K562 (cell line): ENCODE results near the gene PHF1. TPM values are rescaled to one million over a fixed set of nuclear protein-coding genes. Genes with fewer than 3 reads are reported as not detected.
A peak's percentile ranks its signal among the peaks of the same experiment; 100 is the strongest.

Experiments used
- ARID4B ChIP-seq: sonication (generic); formaldehyde crosslinking; IDR thresholded peaks from 2 replicates; pipeline ENCODE4 v1.8.0; 2022; ENCODE audit warnings: mild to moderate bottlenecking, missing genetic modification reagents
- BCLAF1 ChIP-seq, 2 experiments: fragments of 450-650 bp in 1 of 2; IDR thresholded peaks; 2 replicates each; pipeline ENCODE4 v1.6.1; 2011 to 2017; ENCODE audit warnings: low read depth in 2 of 2, antibody characterized with exemption in 1 of 2, borderline replicate concordance in 1 of 2, low read length in 1 of 2, mild to moderate bottlenecking in 1 of 2, mixed read lengths in 1 of 2; ENCODE audit not compliant: control insufficient read depth in 1 of 2
- BHLHE40 ChIP-seq: IDR thresholded peaks from 2 replicates; pipeline ENCODE4 v1.6.1; 2011; ENCODE audit warnings: low read length, improper control_type of control experiment
- CTCF ChIP-seq, 3 experiments: IDR thresholded peaks in 2 of 3; conservative IDR thresholded peaks in 1 of 3; 2 replicates each; pipeline ENCODE4 v1.5.1; 2011 to 2012; ENCODE audit warnings: low read length in 3 of 3, mild to moderate bottlenecking in 3 of 3, control low read depth in 2 of 3, improper control_type of control experiment in 1 of 3, inconsistent platforms in 1 of 3, low read depth in 1 of 3, mixed read lengths in 1 of 3, moderate library complexity in 1 of 3; ENCODE audit not compliant: insufficient read depth in 2 of 3
- EGR1 ChIP-seq: fragments of 450-650 bp; conservative IDR thresholded peaks from 2 replicates; pipeline ENCODE4 v1.6.1; 2017; ENCODE audit warnings: mild to moderate bottlenecking
- GATAD2A ChIP-seq: fragments of 450-650 bp; IDR thresholded peaks from 2 replicates; pipeline ENCODE4 v1.6.1; 2017
- HIVEP1 ChIP-seq: fragments of 250-450 bp; sonication (Bioruptor Pico); IDR thresholded peaks from 2 replicates; pipeline ENCODE4 v1.4.0; 2020; ENCODE audit warnings: mild to moderate bottlenecking
- L3MBTL2 ChIP-seq: fragments of 450-650 bp; IDR thresholded peaks from 2 replicates; pipeline ENCODE4 v1.6.1; 2016; ENCODE audit warnings: mild to moderate bottlenecking, moderate library complexity
- MTA2 ChIP-seq: fragments of 450-650 bp; IDR thresholded peaks from 2 replicates; pipeline ENCODE4 v1.6.1; 2016; ENCODE audit warnings: low read depth
- NFE2L1 ChIP-seq: fragments of 450-650 bp; IDR thresholded peaks from 2 replicates; pipeline ENCODE4 v1.6.1; 2016; ENCODE audit warnings: missing genetic modification characterization, low read depth, mild to moderate bottlenecking, missing compliant biosample characterization, moderate library complexity, borderline replicate concordance
- TRIM24 ChIP-seq, 2 experiments: fragments of 450-650 bp; IDR thresholded peaks; 2 replicates each; pipeline ENCODE4 v1.6.1; 2016
- ZBTB2 ChIP-seq: fragments of 450-650 bp; IDR thresholded peaks from 2 replicates; pipeline ENCODE4 v1.6.1; 2016; ENCODE audit warnings: antibody characterized with exemption
- ZBTB5 ChIP-seq: fragments of 450-650 bp; IDR thresholded peaks from 2 replicates; pipeline ENCODE4 v1.6.1; 2017; ENCODE audit warnings: antibody characterized with exemption
- polyA plus RNA-seq, 8 experiments: library from polyadenylated mRNA; depleted of rRNA in 4 of 8; stranded (reverse) in 5 of 8; unstranded in 3 of 8; fragments of >200 nt; fragmentation: Nextera tagmentation in 2 of 8; fragmentation: Illumina TruSeq in 1 of 8; extraction: Ambion mirVana in 2 of 8; extraction: Trizol in 1 of 8; gene quantifications; 2 replicates each; pipeline versions ENCODE4 v1.2.1 to v1.2.3, GENCODE V29; 2011 to 2014; ENCODE audit warnings: inconsistent platforms in 1 of 8, missing spikeins in 1 of 8
- total RNA-seq, 7 experiments: library from RNA; depleted of rRNA in 6 of 7; stranded (reverse); fragments of >200 nt in 6 of 7; fragmentation: Illumina TruSeq in 2 of 7; extraction: Trizol in 2 of 7; gene quantifications; 2 replicates each; pipeline versions ENCODE4 v1.2.1 to v1.2.3, GENCODE V29; 2011 to 2021; ENCODE audit warnings: low replicate concordance in 1 of 7

Gene PHF1
- total and polyA plus RNA-seq, 9 of the 15 experiments (the other 6 are each of a cell fraction or from before 2014, with no cell fraction given): 3.7 to 64.2 (median 33.7) TPM

- TF ChIP-seq CTCF (IDR thresholded peaks at IDR 0.05 in 2 of 3, conservative IDR thresholded peaks at IDR 0.05 in 1 of 3; ENCODE audit: insufficient read depth in 2 of 3, low read depth in 1 of 3, low read length in 3 of 3) (peak in 2 of 3 experiments; percentile 4 to 22; a peak in 1 of 6 replicates), BCLAF1 (IDR thresholded peaks at IDR 0.05; ENCODE audit: borderline replicate concordance in 1 of 2, control insufficient read depth in 1 of 2, low read depth in 2 of 2, low read length in 1 of 2) (no peak), EGR1 (peak; percentile 79), ZBTB5 (0 out of 2 replicates have a peak, but pooled peaks have one; percentile 39), ARID4B (CRISPR knock-in tag) (no peak), BHLHE40 (0 out of 2 replicates have a peak, but pooled peaks have one; percentile 8), GATAD2A (peak; percentile 38; the same call in 1 of the 2 replicates), HIVEP1 (CRISPR knock-in tag) (0 out of 2 replicates have a peak, but pooled peaks have one; percentile 39), TRIM24 (IDR thresholded peaks at IDR 0.05) (0 out of 4 replicates have a peak, but pooled peaks of 1 of the 2 experiments have one; percentile 22), MTA2 (peak; percentile 34; the same call in 1 of the 2 replicates), L3MBTL2 (no peak), NFE2L1 (no peak), ZBTB2 (0 out of 2 replicates have a peak, but pooled peaks have one; percentile 57)
Observed at GRCh38 chr6:33439956-33440648, 29.3 kb downstream of the PHF1 start (continued).
